Measurements from ENCODE around the gene RTKN2.

DNA sequence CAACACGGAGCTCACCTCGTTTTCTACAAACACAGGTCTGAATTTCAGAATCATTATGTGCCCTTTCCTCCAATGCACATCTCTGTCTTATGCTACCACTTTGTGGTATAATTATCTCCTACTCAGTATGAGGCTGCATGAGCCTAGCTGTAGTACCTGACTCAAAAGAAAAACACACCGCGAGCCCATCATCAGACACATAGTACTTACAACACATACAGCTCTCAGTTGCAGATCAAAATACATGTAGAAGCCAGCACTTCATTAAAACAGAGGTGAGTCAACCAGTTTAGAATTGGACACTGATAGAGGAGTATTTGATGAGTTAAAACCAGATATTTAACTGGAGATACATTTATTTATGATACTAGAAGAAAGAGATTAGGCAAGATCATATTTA is 1.4 kb upstream of the RTKN2 start:
- TF ChIP-seq, protein P1, sequence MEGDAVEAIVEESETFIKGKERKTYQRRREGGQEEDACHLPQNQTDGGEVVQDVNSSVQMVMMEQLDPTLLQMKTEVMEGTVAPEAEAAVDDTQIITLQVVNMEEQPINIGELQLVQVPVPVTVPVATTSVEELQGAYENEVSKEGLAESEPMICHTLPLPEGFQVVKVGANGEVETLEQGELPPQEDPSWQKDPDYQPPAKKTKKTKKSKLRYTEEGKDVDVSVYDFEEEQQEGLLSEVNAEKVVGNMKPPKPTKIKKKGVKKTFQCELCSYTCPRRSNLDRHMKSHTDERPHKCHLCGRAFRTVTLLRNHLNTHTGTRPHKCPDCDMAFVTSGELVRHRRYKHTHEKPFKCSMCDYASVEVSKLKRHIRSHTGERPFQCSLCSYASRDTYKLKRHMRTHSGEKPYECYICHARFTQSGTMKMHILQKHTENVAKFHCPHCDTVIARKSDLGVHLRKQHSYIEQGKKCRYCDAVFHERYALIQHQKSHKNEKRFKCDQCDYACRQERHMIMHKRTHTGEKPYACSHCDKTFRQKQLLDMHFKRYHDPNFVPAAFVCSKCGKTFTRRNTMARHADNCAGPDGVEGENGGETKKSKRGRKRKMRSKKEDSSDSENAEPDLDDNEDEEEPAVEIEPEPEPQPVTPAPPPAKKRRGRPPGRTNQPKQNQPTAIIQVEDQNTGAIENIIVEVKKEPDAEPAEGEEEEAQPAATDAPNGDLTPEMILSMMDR (IDR thresholded peaks at IDR 0.05): no peak
- TF ChIP-seq POLR2A (IDR thresholded peaks at IDR 0.05): no peak
